ENCODE data around the gene KLHDC9.

KLHDC9 gene

GRCh38 chr1:161132410-161133219, 34.5 kb downstream of the KLHDC9 start, which contains the start of gene DEDD:
Gene DEDD, minus strand, starts transcription at chr1:161132667. Its CDS starts 8,205 bp downstream, at chr1:161124462.
- peak; percentile 18 for TF ChIP-seq CTCF (conservative IDR thresholded peaks at IDR 0.05; ENCODE audit: low read length)
- peak within 1 kb of the TSS; percentile 97 for H3K4me3 ChIP-seq (ENCODE audit: low read length)
- DNase-seq (ENCODE audit: low read depth): peak; percentile 98

GRCh38 chr1:161133220-161133740, 35.1 kb downstream of the KLHDC9 start:
- H3K4me3 ChIP-seq (ENCODE audit: low read length): peak overlapping the region; percentile 97
- TF ChIP-seq CTCF (conservative IDR thresholded peaks at IDR 0.05; ENCODE audit: low read length): no peak
- no peak for DNase-seq (ENCODE audit: low read depth)

- no peak overlapping the region for H3K4me3 ChIP-seq (ENCODE audit: low read length)
- no peak for TF ChIP-seq CTCF (conservative IDR thresholded peaks at IDR 0.05; ENCODE audit: low read length)
- no peak for DNase-seq (ENCODE audit: low read depth)
Measured at GRCh38 chr1:161137881-161138280, 39.7 kb downstream of the KLHDC9 start.

GRCh38 chr1:161138431-161138830, 40.3 kb downstream of the KLHDC9 start:
- no peak for TF ChIP-seq CTCF (conservative IDR thresholded peaks at IDR 0.05; ENCODE audit: low read length)
- no peak overlapping the region for H3K4me3 ChIP-seq (ENCODE audit: low read length)
- DNase-seq (ENCODE audit: low read depth): no peak

GRCh38 chr1:161139766-161140165, 41.6 kb downstream of the KLHDC9 start:
- peak; percentile 70 for TF ChIP-seq CTCF (conservative IDR thresholded peaks at IDR 0.05; ENCODE audit: low read length)
- peak; percentile 53 for DNase-seq (ENCODE audit: low read depth)
- H3K4me3 ChIP-seq (ENCODE audit: low read length): no peak overlapping the region

- DNase-seq (ENCODE audit: low read depth): no peak
- no peak overlapping the region for H3K4me3 ChIP-seq (ENCODE audit: low read length)
- no peak for TF ChIP-seq CTCF (conservative IDR thresholded peaks at IDR 0.05; ENCODE audit: low read length)
Measured at GRCh38 chr1:161140755-161141400, 42.7 kb downstream of the KLHDC9 start.
